ENCODE results near the gene XRCC1. TPM values are rescaled to one million over a fixed set of nuclear protein-coding genes. Genes with fewer than 3 reads are reported as not detected.
A peak's percentile ranks its signal among the peaks of the same experiment; 100 is the strongest.

The XRCC1 gene
- total RNA-seq, 2 experiments from 2014 or later, result 29.4 to 32.4 TPM

DNA sequence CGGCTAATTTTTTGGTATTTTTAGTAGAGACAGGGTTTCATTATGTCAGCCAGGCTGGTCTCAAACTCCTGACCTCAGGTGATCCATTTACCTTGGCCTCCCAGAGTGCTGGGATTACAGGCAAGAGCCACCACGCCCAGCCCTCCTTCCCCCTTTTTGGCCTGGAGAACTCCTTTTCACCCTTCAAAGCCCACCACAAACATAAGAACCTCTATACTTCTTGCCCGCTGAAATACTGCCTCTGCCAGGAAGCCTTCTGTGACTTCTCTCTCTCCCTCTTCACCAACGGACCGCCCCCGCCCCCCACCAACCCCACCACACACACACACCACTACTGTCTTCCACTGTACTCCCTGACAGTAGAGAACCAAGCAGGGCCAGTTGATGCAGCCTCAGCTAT is 41.6 kb upstream of the XRCC1 start:
- Mint-ChIP-seq H3K27ac (peak overlapping the region; percentile 46), H3K36me3 (ENCODE audit: low read depth) (peaks cover 6% of the 10 kb centered on the region), H3K27me3 (no peaks in the 10 kb centered on the region), H3K9me3 (no peaks in the 10 kb centered on the region), H3K4me1 (ENCODE audit: low read depth) (peaks cover 25% of the 10 kb centered on the region), H3K4me3 (no peak overlapping the region)
- CTCF ChIA-PET, result interaction anchor here (1.6 kb wide), 1 partner anchor 61 kb away, joined by 7 read pairs; no protein-coding TSS in a partner anchor
- TF ChIP-seq, protein P1, sequence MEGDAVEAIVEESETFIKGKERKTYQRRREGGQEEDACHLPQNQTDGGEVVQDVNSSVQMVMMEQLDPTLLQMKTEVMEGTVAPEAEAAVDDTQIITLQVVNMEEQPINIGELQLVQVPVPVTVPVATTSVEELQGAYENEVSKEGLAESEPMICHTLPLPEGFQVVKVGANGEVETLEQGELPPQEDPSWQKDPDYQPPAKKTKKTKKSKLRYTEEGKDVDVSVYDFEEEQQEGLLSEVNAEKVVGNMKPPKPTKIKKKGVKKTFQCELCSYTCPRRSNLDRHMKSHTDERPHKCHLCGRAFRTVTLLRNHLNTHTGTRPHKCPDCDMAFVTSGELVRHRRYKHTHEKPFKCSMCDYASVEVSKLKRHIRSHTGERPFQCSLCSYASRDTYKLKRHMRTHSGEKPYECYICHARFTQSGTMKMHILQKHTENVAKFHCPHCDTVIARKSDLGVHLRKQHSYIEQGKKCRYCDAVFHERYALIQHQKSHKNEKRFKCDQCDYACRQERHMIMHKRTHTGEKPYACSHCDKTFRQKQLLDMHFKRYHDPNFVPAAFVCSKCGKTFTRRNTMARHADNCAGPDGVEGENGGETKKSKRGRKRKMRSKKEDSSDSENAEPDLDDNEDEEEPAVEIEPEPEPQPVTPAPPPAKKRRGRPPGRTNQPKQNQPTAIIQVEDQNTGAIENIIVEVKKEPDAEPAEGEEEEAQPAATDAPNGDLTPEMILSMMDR (IDR thresholded peaks at IDR 0.05), result no peak
- intact Hi-C loops (cut with micrococcal nuclease), result no loop called here
- no peak for ATAC-seq
- POLR2A ChIA-PET, result interaction anchor here (1.5 kb wide), 1 partner anchor 12 kb away, joined by 4 read pairs; no protein-coding TSS in a partner anchor
- DNase-seq, result no peak

DNA sequence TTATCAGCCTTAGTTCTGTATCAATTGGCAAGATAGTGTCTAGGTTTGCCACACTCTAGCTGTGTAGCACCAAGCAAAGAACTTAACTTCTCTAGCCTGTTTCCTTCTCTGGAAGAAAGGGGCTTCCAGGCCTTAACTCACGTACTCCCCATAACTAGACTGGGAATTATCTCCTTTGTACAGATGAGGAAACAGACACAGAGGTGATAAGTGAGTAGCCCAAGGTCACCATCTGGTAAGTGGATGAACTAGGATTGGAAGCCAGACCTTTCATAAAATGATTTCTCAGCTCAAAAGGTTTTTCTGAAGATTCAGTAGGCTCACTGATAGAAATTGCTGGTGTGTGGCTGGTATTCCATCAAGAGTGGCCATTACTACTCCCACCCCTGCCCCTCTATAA is 41.0 kb upstream of the XRCC1 start:
- Mint-ChIP-seq H3K27ac (no peak overlapping the region), H3K9me3 (no peaks in the 10 kb centered on the region), H3K36me3 (ENCODE audit: low read depth) (peaks cover 8% of the 10 kb centered on the region)

DNA sequence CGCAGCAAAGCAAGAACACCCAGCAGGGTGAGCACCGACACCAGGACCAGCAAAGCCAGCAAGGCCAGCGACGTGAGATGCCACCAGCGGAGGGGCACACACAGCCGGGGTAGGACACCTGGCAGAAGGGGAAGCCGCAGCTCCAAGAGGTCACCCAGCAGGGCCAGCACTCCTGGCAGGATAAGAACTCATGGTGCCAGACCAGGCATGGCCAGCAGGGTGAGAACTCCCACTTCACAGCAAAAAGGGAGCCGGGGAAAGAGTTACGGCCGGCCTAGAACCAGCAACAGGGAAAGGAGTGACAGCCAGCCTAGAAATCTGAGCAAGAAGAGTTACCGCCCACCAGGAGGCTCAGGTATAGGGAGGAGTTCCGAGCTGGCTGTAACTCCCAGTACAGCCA is 37.0 kb upstream of the XRCC1 start:
- CTCF ChIA-PET, result no interaction called here
- H3K27ac Mint-ChIP-seq, result no peak overlapping the region

More for the DNA sequence above, 41.0 kb upstream of the XRCC1 start:
- ChIA-PET POLR2A (interaction anchor here (0.8 to 1.5 kb wide), 3 partner anchors 11 to 82 kb away, joined by 3 to 4 read pairs (median 4); no protein-coding TSS in a partner anchor), CTCF (interaction anchor here (1.6 kb wide), 1 partner anchor 61 kb away, joined by 7 read pairs; no protein-coding TSS in a partner anchor)
- Mint-ChIP-seq H3K4me3 (no peak overlapping the region), H3K27me3 (no peaks in the 10 kb centered on the region), H3K4me1 (ENCODE audit: low read depth) (peaks cover 26% of the 10 kb centered on the region)
- ATAC-seq (no peak), DNase-seq (no peak)
- intact Hi-C loops (cut with micrococcal nuclease), result no loop called here
- TF ChIP-seq, protein P1 (IDR thresholded peaks at IDR 0.05), result no peak

DNA sequence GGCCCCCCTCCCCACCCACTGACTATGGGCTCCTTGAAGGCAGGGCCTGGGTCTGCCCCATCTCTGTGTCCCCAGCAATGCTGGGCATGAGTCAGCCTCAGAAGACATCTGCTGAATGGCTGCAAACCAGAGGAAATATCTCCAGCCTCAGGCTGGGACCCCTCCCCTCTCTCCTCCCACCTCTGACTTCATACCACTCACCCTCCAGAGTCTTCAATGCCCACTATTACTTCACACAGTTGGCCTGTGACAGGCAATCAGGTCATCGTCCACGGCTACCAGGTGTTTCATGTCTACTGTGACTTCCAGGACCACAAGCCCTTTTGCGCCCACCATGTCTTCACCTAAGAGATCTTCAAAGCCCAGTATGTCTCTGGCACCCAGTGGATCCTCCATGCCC is 36.5 kb upstream of the XRCC1 start, which contains the start of gene SRRM5:
TSS of gene SRRM5 (plus strand) at position 301 of the 400 bp plus-strand sequence. CDS start at position 335, 34 bp downstream.
- ATAC-seq (no peak), DNase-seq (no peak)
- H3K4me3 Mint-ChIP-seq, result no peak within 1 kb of the TSS
- no peaks in the 10 kb centered on the region for H3K9me3 Mint-ChIP-seq
- POLR2A ChIA-PET, result interaction anchor here (1.2 kb wide), 1 partner anchor 12 kb away, joined by 3 read pairs; no protein-coding TSS in a partner anchor
- peaks cover 19% of the 10 kb centered on the region for H3K4me1 Mint-ChIP-seq (ENCODE audit: low read depth)
- TF ChIP-seq, protein P1 (IDR thresholded peaks at IDR 0.05), result no peak
- CTCF ChIA-PET, result no interaction called here
- H3K27me3 Mint-ChIP-seq, result no peaks in the 10 kb centered on the region
- peaks cover 8% of the 10 kb centered on the region for H3K36me3 Mint-ChIP-seq (ENCODE audit: low read depth)
- peak within 1 kb of the TSS; percentile 51 for H3K27ac Mint-ChIP-seq
- intact Hi-C loops (cut with micrococcal nuclease), result no loop called here

More for the DNA sequence above, 37.0 kb upstream of the XRCC1 start:
- ATAC-seq (no peak), DNase-seq (no peak)
- TF ChIP-seq, protein P1 (IDR thresholded peaks at IDR 0.05), result no peak
- POLR2A ChIA-PET, result interaction anchor here (1.2 kb wide), 1 partner anchor 13 kb away, joined by 3 read pairs; no protein-coding TSS in a partner anchor
- H3K27me3 Mint-ChIP-seq, result no peaks in the 10 kb centered on the region
- H3K4me1 Mint-ChIP-seq (ENCODE audit: low read depth), result peaks cover 21% of the 10 kb centered on the region
- H3K9me3 Mint-ChIP-seq, result no peaks in the 10 kb centered on the region
- intact Hi-C loops (cut with micrococcal nuclease), result no loop called here
- no peak overlapping the region for H3K4me3 Mint-ChIP-seq
- H3K36me3 Mint-ChIP-seq (ENCODE audit: low read depth), result peaks cover 8% of the 10 kb centered on the region

DNA sequence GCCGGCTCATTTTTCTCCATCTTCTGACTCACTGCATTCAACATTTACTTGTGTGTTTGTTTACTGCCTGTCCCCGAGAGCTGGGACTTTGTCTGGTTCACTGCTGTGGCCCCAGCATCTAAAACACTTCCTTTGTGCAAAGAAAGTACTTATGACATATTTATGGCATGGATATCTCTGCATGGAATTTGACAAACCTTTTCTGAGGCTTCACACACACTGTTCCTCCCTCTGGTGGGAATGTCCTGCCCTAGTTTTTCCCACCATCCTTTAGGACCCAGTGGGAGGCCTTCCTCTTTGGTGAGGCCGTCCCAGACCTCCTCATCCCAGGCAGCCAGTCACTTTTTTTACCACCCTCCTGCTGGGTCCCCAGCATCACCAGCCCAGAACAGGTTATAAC is 35.2 kb upstream of the XRCC1 start:
- peak overlapping the region; percentile 51 for H3K27ac Mint-ChIP-seq

More for the DNA sequence above, 35.2 kb upstream of the XRCC1 start:
- intact Hi-C loops (cut with micrococcal nuclease), result no loop called here
- no peak for DNase-seq
- peaks cover 15% of the 10 kb centered on the region for H3K4me1 Mint-ChIP-seq (ENCODE audit: low read depth)
- ChIA-PET POLR2A (no interaction called here), CTCF (no interaction called here)
- TF ChIP-seq, protein P1 (IDR thresholded peaks at IDR 0.05), result no peak
- no peak overlapping the region for H3K4me3 Mint-ChIP-seq
- ATAC-seq, result no peak
- no peaks in the 10 kb centered on the region for H3K9me3 Mint-ChIP-seq
- no peaks in the 10 kb centered on the region for H3K27me3 Mint-ChIP-seq
- peaks cover 8% of the 10 kb centered on the region for H3K36me3 Mint-ChIP-seq (ENCODE audit: low read depth)

All from activated CD8-positive, alpha-beta T cell treated with anti-CD3 and anti-CD28 coated beads for 36 hours (primary cell).